ENCODE results near the gene FLG.
"Not testable (repeated sequence)": the region's sequence is repeated elsewhere in the genome, so short reads cannot be mapped to it uniquely, and the experiment has no call there.

Gene FLG

GRCh38 chr1:152325111-152325510 is at the start of gene FLG:
FLG (minus strand) TSS chr1:152325239; CDS start chr1:152315456, 9,783 bp downstream.
- in situ Hi-C loops (cut with HindIII; ENCODE audit: low sequenced_read_pairs): no loop called here

- in situ Hi-C loops (cut with HindIII; ENCODE audit: low sequenced_read_pairs): no loop called here
These were observed 49.4 kb upstream of the FLG start for GRCh38 chr1:152374451-152374850.

- in situ Hi-C loops (cut with HindIII; ENCODE audit: low sequenced_read_pairs): no loop called here
These were observed 47.6 kb upstream of the FLG start for GRCh38 chr1:152372672-152373071.

GRCh38 chr1:152367436-152367835 is 42.4 kb upstream of the FLG start:
- in situ Hi-C loops (cut with HindIII; ENCODE audit: low sequenced_read_pairs): loop anchor here (5.0 kb wide), 1 partner anchor 35 kb away; no protein-coding TSS in a partner anchor

GRCh38 chr1:152359906-152360305 is 34.9 kb upstream of the FLG start, which contains the start of gene FLG2:
FLG2 (minus strand) TSS chr1:152360006; CDS start chr1:152358884, 1,122 bp downstream.
- in situ Hi-C loops (cut with HindIII; ENCODE audit: low sequenced_read_pairs): no loop called here

- in situ Hi-C loops (cut with HindIII; ENCODE audit: low sequenced_read_pairs): no loop called here
These were observed 31.7 kb upstream of the FLG start for GRCh38 chr1:152356736-152357135.

- in situ Hi-C loops (cut with HindIII; ENCODE audit: low sequenced_read_pairs): no loop called here
These were observed 24.6 kb upstream of the FLG start for GRCh38 chr1:152349611-152350010.

GRCh38 chr1:152348447-152348846 is 23.4 kb upstream of the FLG start:
- in situ Hi-C loops (cut with HindIII; ENCODE audit: low sequenced_read_pairs): no loop called here

GRCh38 chr1:152347116-152347728 is 22.2 kb upstream of the FLG start:
- in situ Hi-C loops (cut with HindIII; ENCODE audit: low sequenced_read_pairs): no loop called here

GRCh38 chr1:152344438-152344837 is 19.4 kb upstream of the FLG start:
- in situ Hi-C loops (cut with HindIII; ENCODE audit: low sequenced_read_pairs): no loop called here

- in situ Hi-C loops (cut with HindIII; ENCODE audit: low sequenced_read_pairs): no loop called here
These were observed 18.0 kb upstream of the FLG start for GRCh38 chr1:152343006-152343405.

- in situ Hi-C loops (cut with HindIII; ENCODE audit: low sequenced_read_pairs): no loop called here
These were observed 10.4 kb upstream of the FLG start for GRCh38 chr1:152335399-152335798.

GRCh38 chr1:152328801-152329391 is 3.9 kb upstream of the FLG start:
- in situ Hi-C loops (cut with HindIII; ENCODE audit: low sequenced_read_pairs): no loop called here

GRCh38 chr1:152313970-152314369 is 11.1 kb downstream of the FLG start:
- in situ Hi-C loops (cut with HindIII; ENCODE audit: low sequenced_read_pairs): no loop called here

GRCh38 chr1:152313319-152313801 is 11.7 kb downstream of the FLG start:
- in situ Hi-C loops (cut with HindIII; ENCODE audit: low sequenced_read_pairs): no loop called here

GRCh38 chr1:152312169-152312568 is 12.9 kb downstream of the FLG start:
- in situ Hi-C loops (cut with HindIII; ENCODE audit: low sequenced_read_pairs): not testable (repeated sequence)

GRCh38 chr1:152309955-152310354 is 15.1 kb downstream of the FLG start:
- in situ Hi-C loops (cut with HindIII; ENCODE audit: low sequenced_read_pairs): no loop called here

GRCh38 chr1:152309320-152309901 is 15.6 kb downstream of the FLG start:
- in situ Hi-C loops (cut with HindIII; ENCODE audit: low sequenced_read_pairs): not testable (repeated sequence)

- in situ Hi-C loops (cut with HindIII; ENCODE audit: low sequenced_read_pairs): not testable (repeated sequence)
These were observed 16.3 kb downstream of the FLG start for GRCh38 chr1:152308758-152309157.

GRCh38 chr1:152307970-152308369 is 17.1 kb downstream of the FLG start:
- in situ Hi-C loops (cut with HindIII; ENCODE audit: low sequenced_read_pairs): not testable (repeated sequence)

GRCh38 chr1:152306123-152306522 is 18.9 kb downstream of the FLG start:
- in situ Hi-C loops (cut with HindIII; ENCODE audit: low sequenced_read_pairs): not testable (repeated sequence)

- in situ Hi-C loops (cut with HindIII; ENCODE audit: low sequenced_read_pairs): not testable (repeated sequence)
These were observed 20.3 kb downstream of the FLG start for GRCh38 chr1:152304773-152305172.

Data from DLD1 (cell line).